HG02943 (cell line): Measurements from ENCODE around the gene AGBL2.
"Not testable (repeated sequence)": the region's sequence is repeated elsewhere in the genome, so short reads cannot be mapped to it uniquely, and the experiment has no call there.

Experiments used
- ATAC-seq: cut with Tn5 transposase; IDR thresholded peaks from one replicate; pipeline ENCODE4 v1.9.1; 2021; ENCODE audit warnings: mild to moderate bottlenecking, low read depth, moderate library complexity; ENCODE audit not compliant: unreplicated experiment

Gene AGBL2

DNA sequence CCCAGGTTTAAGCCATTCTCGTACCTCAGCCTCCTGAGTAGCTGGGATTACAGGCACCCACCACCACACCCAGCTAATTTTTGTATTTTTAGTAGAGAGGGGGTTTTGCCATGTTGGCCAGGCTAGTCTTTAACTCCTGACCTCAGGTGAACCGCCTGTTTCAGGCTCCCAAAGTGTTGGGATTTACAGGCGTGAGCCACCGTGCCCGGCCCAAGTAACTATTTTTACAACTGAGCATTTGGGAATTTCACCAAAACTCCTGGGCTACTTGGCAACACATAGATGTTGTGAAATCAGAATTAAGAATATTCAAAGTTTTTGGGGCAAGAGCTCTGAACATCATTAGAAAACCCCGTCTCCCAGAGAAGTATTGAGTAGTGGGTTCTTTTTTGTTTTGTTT, 74.7 kb downstream of the AGBL2 start:
- ATAC-seq, result not testable (repeated sequence)

DNA sequence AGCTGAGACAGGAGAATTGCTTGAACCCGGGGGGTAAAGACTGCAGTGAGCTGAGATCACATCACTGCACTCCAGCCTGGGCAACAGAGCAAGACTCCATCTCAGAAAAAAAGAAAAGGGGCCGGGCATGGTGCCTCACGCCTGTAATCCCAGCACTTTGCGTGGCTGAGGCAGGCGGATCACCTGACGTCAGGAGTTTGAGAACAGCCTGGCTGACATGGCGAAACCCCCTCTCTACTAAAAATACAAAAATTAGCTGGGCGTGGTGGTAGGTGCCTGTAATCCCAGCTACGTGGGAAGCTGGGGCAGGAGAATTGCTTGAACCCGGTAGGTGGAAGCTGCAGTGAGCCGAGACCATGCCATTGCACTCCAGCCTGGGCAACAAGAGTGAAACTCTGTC, 78.8 kb downstream of the AGBL2 start:
- not testable (repeated sequence) for ATAC-seq

GRCh38 chr11:47631473-47631872, 83.7 kb downstream of the AGBL2 start:
- ATAC-seq, result no peak

DNA sequence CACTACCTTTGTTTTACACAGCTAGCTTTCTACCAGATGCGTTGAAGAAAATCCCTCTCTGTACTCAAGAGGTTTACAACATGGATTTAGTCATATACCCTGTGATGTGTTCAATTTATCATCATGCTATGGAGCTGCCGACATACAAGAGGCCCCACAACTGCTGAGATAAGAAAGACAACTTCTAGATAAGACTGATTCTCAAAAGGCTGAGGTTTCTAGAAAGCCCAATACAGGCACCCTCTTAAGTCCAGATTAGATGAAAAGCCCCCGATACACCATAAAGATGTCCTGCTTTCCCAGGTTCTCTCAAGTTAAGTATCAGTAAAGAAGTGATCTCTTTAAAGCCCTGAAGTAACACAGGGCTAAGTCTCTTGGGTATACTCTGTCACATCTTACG, 87.1 kb downstream of the AGBL2 start:
- ATAC-seq, result no peak

- no peak for ATAC-seq
Observed at GRCh38 chr11:47626234-47626633, 88.9 kb downstream of the AGBL2 start.

GRCh38 chr11:47620836-47621378, 94.3 kb downstream of the AGBL2 start:
- no peak for ATAC-seq

DNA sequence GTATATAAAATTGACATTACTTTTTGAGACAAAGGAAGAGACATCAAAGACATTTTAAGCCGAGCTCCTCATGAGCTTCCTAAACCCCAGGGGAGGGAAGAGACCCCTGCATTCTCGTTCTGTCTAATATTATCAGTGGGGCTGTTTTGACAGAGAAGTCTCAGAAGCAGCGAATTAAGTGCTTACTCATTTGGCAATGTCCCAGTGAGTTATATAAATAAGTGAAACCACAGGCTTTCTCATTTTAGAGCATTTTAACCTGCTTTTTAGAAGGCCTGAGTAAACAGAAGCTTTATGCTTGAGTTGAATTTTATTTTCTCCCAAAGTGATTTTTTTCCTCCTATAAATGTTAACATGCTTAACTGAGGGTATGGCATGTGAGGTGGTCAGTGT, 97.8 kb downstream of the AGBL2 start:
- no peak for ATAC-seq

GRCh38 chr11:47616726-47617416, 98.3 kb downstream of the AGBL2 start:
- no peak for ATAC-seq

DNA sequence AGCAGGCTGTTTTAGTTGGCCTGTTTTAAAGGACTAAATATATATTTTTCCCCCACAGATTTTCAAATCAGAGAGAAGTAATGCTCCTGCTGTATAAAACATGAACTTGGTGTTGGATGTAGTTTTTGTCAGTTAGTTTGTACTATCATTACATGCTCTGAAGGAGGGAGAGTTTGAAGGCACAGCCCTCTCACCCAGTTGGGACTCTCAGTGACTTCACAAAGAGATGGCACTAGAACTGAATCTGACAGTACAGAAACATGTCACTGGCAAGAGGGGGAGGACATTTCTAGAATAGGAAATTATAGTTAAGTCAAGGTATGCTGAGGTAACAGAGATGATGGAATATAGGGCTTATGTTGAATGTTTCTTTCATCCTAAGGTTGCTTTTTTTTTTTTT, 99.9 kb downstream of the AGBL2 start:
- ATAC-seq, result no peak

DNA sequence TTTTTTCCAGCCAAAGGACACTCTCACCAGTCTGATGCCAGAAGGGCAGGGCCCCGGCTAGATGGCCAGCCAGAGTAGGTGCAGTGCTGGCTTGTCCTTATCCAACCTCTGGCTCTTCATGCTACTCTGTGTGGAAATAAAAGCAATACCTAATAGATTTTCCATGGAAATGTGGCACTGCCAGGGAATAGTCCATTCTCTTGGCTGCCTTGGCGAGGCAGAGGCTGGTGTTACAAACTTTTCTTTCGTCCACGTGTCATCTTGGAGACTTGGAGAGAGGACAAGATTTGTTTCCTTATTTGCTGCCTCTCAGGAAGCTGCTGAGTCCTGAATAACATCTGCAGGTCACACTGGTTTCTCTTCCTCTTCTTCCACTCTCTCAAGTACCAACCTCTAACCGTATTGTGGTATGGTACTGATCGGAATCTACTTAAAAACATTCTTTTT, 103.8 kb downstream of the AGBL2 start:
- ATAC-seq, result peak; percentile 79

GRCh38 chr11:47609675-47610074, 105.5 kb downstream of the AGBL2 start:
- ATAC-seq, result no peak
